Lung (tissue), 12 donors: ENCODE results near the gene UNC5B. TPM values are rescaled to one million over a fixed set of nuclear protein-coding genes. Genes with fewer than 3 reads are reported as not detected.
"Not testable (repeated sequence)": the region's sequence is repeated elsewhere in the genome, so short reads cannot be mapped to it uniquely, and the experiment has no call there.

Experiments
- ATAC-seq: fragments of 200-7000 bp; cut with Tn5 transposase; one replicate; pipeline ENCODE4 v1.9.1; 2020; ENCODE audit warnings: moderate number of reproducible peaks; ENCODE audit not compliant: insufficient read depth, low FRiP score
- DNase-seq, 3 donors: peaks; one replicate each; pipeline ENCODE4 v3.0.0-alpha.2; 2013 to 2017
- H3K27ac ChIP-seq, 2 donors: one replicate each; pipeline ENCODE4 v1.5.1; 2013; ENCODE audit warnings: mild to moderate bottlenecking in 2 of 2, moderate library complexity in 2 of 2, control low read depth in 1 of 2, inconsistent platforms in 1 of 2, low read depth in 1 of 2, low read length in 1 of 2
- H3K27me3 ChIP-seq, 3 donors: one replicate each; pipeline ENCODE4 v1.5.1; 2013; ENCODE audit warnings: low read length in 2 of 3; ENCODE audit not compliant: control insufficient read depth in 3 of 3, insufficient read depth in 3 of 3
- H3K36me3 ChIP-seq, 4 donors: one replicate each; pipeline ENCODE4 v1.5.1; 2013; ENCODE audit warnings: low read length in 4 of 4, mild to moderate bottlenecking in 1 of 4, moderate library complexity in 1 of 4; ENCODE audit not compliant: control insufficient read depth in 4 of 4, insufficient read depth in 4 of 4
- H3K4me1 ChIP-seq, 5 donors: one replicate each; pipeline ENCODE4 v1.5.1; 2013; ENCODE audit warnings: low read length in 5 of 5, mild to moderate bottlenecking in 2 of 5, moderate library complexity in 1 of 5; ENCODE audit not compliant: control insufficient read depth in 5 of 5, insufficient read depth in 5 of 5
- H3K4me3 ChIP-seq: one replicate; pipeline ENCODE4 v1.5.1; 2013; ENCODE audit warnings: mild to moderate bottlenecking, control low read depth, moderate library complexity
- H3K9ac ChIP-seq, 2 donors: one replicate each; pipeline ENCODE4 v1.5.1; 2013; ENCODE audit warnings: low read length in 2 of 2, control low read depth in 1 of 2; ENCODE audit not compliant: insufficient read depth in 1 of 2
- H3K9me3 ChIP-seq, 4 donors: one replicate each; pipeline ENCODE4 v1.5.1; 2013; ENCODE audit warnings: low read length in 3 of 4, mild to moderate bottlenecking in 1 of 4, moderate library complexity in 1 of 4; ENCODE audit not compliant: control insufficient read depth in 4 of 4, insufficient read depth in 3 of 4
- WGBS, 2 donors: extraction: QIAGEN DNeasy Blood & Tissue Kit; methylation state at CpG; one replicate each; pipeline ENCODE4 v1.1.7; 2013; 5-methylcytosine and 5-hydroxymethylcytosine counted together
- polyA plus RNA-seq, 2 donors: library from polyadenylated mRNA; stranded (reverse); fragments of 200-250 nt; gene quantifications; one replicate each; pipeline ENCODE4 v1.2.1, GENCODE V29; 2013
- total RNA-seq, 2 donors: library from RNA; depleted of rRNA in 1 of 2; stranded (reverse); fragments of >200 nt in 1 of 2; gene quantifications; one replicate each; pipeline ENCODE4 v1.2.1, GENCODE V29; 2014 to 2021
- TF ChIP-seq, protein P1 (sequence below): IDR thresholded peaks from 2 replicates; pipeline ENCODE4 v1.5.1; 2012; ENCODE audit warnings: mild to moderate bottlenecking; ENCODE audit errors: control extremely low read depth, extremely low read depth
- donor health status: control.
- donor health status: control.
- donor health status: Bipolar disorder and iron deficiency.
- donor health status: healthy.
- donor health status: DM: yes; HTN: yes; CAD: no.

The UNC5B gene
- total and polyA plus RNA-seq, 4 donors: 4.4 to 23.8 (median 8.3) TPM

GRCh38 chr10:71294091-71294561 is 81.8 kb downstream of the UNC5B start:
- peaks cover 0 to 36% (median 13%) of the 10 kb centered on the region in 4 donors for H3K36me3 ChIP-seq
- H3K27me3 ChIP-seq: no peaks in the 10 kb centered on the region
- ATAC-seq (peak; percentile 15), DNase-seq (no peak)
- no peak overlapping the region for H3K9ac ChIP-seq
- H3K4me1 ChIP-seq: no peaks in the 10 kb centered on the region
- TF ChIP-seq, protein P1, sequence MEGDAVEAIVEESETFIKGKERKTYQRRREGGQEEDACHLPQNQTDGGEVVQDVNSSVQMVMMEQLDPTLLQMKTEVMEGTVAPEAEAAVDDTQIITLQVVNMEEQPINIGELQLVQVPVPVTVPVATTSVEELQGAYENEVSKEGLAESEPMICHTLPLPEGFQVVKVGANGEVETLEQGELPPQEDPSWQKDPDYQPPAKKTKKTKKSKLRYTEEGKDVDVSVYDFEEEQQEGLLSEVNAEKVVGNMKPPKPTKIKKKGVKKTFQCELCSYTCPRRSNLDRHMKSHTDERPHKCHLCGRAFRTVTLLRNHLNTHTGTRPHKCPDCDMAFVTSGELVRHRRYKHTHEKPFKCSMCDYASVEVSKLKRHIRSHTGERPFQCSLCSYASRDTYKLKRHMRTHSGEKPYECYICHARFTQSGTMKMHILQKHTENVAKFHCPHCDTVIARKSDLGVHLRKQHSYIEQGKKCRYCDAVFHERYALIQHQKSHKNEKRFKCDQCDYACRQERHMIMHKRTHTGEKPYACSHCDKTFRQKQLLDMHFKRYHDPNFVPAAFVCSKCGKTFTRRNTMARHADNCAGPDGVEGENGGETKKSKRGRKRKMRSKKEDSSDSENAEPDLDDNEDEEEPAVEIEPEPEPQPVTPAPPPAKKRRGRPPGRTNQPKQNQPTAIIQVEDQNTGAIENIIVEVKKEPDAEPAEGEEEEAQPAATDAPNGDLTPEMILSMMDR: no peak
- 61 to 76% methylated on average over 6 of the region's 6 CpGs for WGBS, 2 donors
- peaks cover 0 to 2% (median 0%) of the 10 kb centered on the region in 4 donors for H3K9me3 ChIP-seq
- H3K4me3 ChIP-seq: no peak overlapping the region
- no peak overlapping the region for H3K27ac ChIP-seq

- Histone ChIP-seq H3K36me3 (peaks cover 0 to 39% (median 13%) of the 10 kb centered on the region in 4 donors), H3K9ac (no peak overlapping the region), H3K4me3 (no peak overlapping the region), H3K27me3 (no peaks in the 10 kb centered on the region), H3K4me1 (no peaks in the 10 kb centered on the region), H3K9me3 (peaks cover 0 to 2% (median 0%) of the 10 kb centered on the region in 4 donors), H3K27ac (no peak overlapping the region)
- ATAC-seq: no peak
- TF ChIP-seq, protein P1: no peak
- 86 to 96% methylated on average over 4 of the region's 4 CpGs for WGBS, 2 donors
- no peak for DNase-seq
These were observed 82.5 kb downstream of the UNC5B start for GRCh38 chr10:71294856-71295255.

DNA sequence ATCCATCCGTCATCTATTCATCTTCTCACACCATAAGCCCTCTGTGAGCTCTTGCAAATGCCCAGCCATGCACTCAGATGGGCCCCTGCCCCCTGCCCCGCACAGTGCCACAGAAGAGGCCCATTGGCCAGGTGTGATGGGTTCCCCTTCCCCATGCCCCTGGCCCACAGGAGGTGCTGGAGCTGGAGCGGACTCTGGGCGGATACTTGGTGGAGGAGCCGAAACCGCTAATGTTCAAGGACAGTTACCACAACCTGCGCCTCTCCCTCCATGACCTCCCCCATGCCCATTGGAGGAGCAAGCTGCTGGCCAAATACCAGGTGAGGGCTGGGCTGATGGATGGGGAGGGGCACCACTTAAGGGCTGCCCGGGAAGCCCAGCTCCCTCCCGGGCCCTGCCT is 83.3 kb downstream of the UNC5B start:
- TF ChIP-seq, protein P1: no peak
- no peaks in the 10 kb centered on the region for H3K4me1 ChIP-seq
- no peak overlapping the region for H3K9ac ChIP-seq
- no peak for DNase-seq
- no peak overlapping the region for H3K27ac ChIP-seq
- H3K36me3 ChIP-seq: peaks cover 0 to 36% (median 13%) of the 10 kb centered on the region in 4 donors
- no peak overlapping the region for H3K4me3 ChIP-seq
- ATAC-seq: no peak
- peaks cover 0 to 2% (median 0%) of the 10 kb centered on the region in 4 donors for H3K9me3 ChIP-seq
- 87 to 94% methylated on average over 9 of the region's 9 CpGs for WGBS, 2 donors
- no peaks in the 10 kb centered on the region for H3K27me3 ChIP-seq

DNA sequence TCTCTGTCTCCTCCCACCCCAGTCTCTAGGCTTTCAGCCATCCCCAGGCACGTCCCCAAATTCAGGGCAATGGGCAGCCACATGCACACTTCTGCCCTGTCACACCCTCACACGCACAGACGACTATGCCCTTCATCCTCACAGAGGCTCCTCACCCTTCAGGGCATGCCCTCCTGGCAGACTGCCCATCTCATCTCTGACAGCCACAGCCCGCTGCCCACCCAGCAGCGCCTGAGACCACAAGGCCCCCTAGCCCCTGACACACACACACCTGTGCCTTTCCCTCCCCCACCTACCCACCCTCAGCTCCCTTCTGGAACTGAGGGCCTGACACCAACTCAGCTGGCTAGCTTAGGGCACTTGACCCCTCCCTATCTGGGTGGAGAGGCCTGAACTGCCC is 83.7 kb downstream of the UNC5B start:
- Histone ChIP-seq H3K4me1 (no peaks in the 10 kb centered on the region), H3K36me3 (peaks cover 0 to 34% (median 12%) of the 10 kb centered on the region in 4 donors), H3K9me3 (peaks cover 0 to 2% (median 0%) of the 10 kb centered on the region in 4 donors), H3K27me3 (no peaks in the 10 kb centered on the region), H3K9ac (no peak overlapping the region), H3K4me3 (no peak overlapping the region), H3K27ac (no peak overlapping the region)
- TF ChIP-seq, protein P1: no peak
- 70 to 72% methylated on average over 5 of the region's 5 CpGs for WGBS, 2 donors
- DNase-seq: no peak
- ATAC-seq: no peak

DNA sequence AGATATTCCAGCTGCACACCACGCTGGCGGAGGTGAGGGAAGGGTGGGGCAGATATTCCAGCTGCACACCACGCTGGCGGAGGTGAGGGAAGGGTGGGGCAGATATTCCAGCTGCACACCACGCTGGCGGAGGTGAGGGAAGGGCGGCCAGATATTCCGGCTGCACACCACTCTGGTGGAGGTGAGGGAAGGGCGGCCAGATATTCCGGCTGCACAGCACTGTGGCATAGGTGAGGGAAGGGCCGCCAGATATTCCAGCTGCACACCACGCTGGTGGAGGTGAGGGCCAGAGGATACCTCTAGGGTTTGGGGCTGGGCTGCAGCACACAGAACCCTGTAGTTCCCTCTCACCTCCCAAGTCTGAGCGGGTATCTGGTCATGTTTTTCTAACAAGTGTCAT is 84.4 kb downstream of the UNC5B start:
- H3K36me3 ChIP-seq: peaks cover 0 to 30% (median 7%) of the 10 kb centered on the region in 4 donors
- not testable (repeated sequence) for H3K4me1 ChIP-seq, H3K9ac ChIP-seq, ATAC-seq, DNase-seq, H3K27me3 ChIP-seq, H3K27ac ChIP-seq, H3K4me3 ChIP-seq, H3K9me3 ChIP-seq
- 93 to 96% methylated on average over 8 to 13 of the region's 13 CpGs for WGBS, 2 donors
